Measurements from ENCODE around the gene VPREB3. TPM values are rescaled to one million over a fixed set of nuclear protein-coding genes. Genes with fewer than 3 reads are reported as not detected.

VPREB3 gene
- total RNA-seq, 1 donor from 2014 or later: not detected

GRCh38 chr22:23756891-23757290 is 2.7 kb upstream of the VPREB3 start:
- H3K9me3 ChIP-seq (ENCODE audit: low read depth): no peaks in the 10 kb centered on the region
- H3K9ac ChIP-seq: no peak overlapping the region
- no peak overlapping the region for H3K27ac ChIP-seq
- no peak for DNase-seq (ENCODE audit: low spot score)
- no peak overlapping the region for H3K4me3 ChIP-seq
- no peak overlapping the region for H3K4me2 ChIP-seq
- no peaks in the 10 kb centered on the region for H3K27me3 ChIP-seq
- no peaks in the 10 kb centered on the region for H3K79me2 ChIP-seq (ENCODE audit: low read depth)
- no peaks in the 10 kb centered on the region for H3K9me3 Mint-ChIP-seq
- TF ChIP-seq EZH2phosphoT487 (IDR thresholded peaks at IDR 0.05): no peak
- TF ChIP-seq EZH2 (IDR thresholded peaks at IDR 0.05): no peak
- no peak for TF ChIP-seq CTCF (IDR thresholded peaks at IDR 0.05)
- H3F3A ChIP-seq (ENCODE audit: low read depth): peaks cover 9% of the 10 kb centered on the region
- H2AFZ ChIP-seq (replicated peaks): no peak overlapping the region
- no peaks in the 10 kb centered on the region for H3K4me1 ChIP-seq
- no peaks in the 10 kb centered on the region for H3K36me3 Mint-ChIP-seq
- H3K27ac Mint-ChIP-seq: no peak overlapping the region
- peak overlapping the region; percentile 39 for H3K4me3 Mint-ChIP-seq
- H3K36me3 ChIP-seq: no peaks in the 10 kb centered on the region
- peaks cover 6% of the 10 kb centered on the region for H3K27me3 Mint-ChIP-seq (ENCODE audit: insufficient read depth, low read depth)
- H3K4me1 Mint-ChIP-seq: peaks cover 18% of the 10 kb centered on the region
- no peaks in the 10 kb centered on the region for H4K20me1 ChIP-seq (ENCODE audit: low read depth)

- no peak for DNase-seq (ENCODE audit: low spot score)
- no peaks in the 10 kb centered on the region for H3K4me1 ChIP-seq
- no peaks in the 10 kb centered on the region for H3K79me2 ChIP-seq (ENCODE audit: low read depth)
- no peaks in the 10 kb centered on the region for H3K9me3 ChIP-seq (ENCODE audit: low read depth)
- no peaks in the 10 kb centered on the region for H3K27me3 ChIP-seq
- no peak overlapping the region for H3K4me3 ChIP-seq
- H3K36me3 ChIP-seq: no peaks in the 10 kb centered on the region
- H3F3A ChIP-seq (ENCODE audit: low read depth): peaks cover 18% of the 10 kb centered on the region
- H3K27me3 Mint-ChIP-seq (ENCODE audit: insufficient read depth, low read depth): peaks cover 6% of the 10 kb centered on the region
- H3K36me3 Mint-ChIP-seq: no peaks in the 10 kb centered on the region
- H3K27ac Mint-ChIP-seq: no peak overlapping the region
- no peak overlapping the region for H3K4me2 ChIP-seq
- peaks cover 22% of the 10 kb centered on the region for H3K4me1 Mint-ChIP-seq
- H3K9ac ChIP-seq: no peak overlapping the region
- H2AFZ ChIP-seq (replicated peaks): no peak overlapping the region
- H3K9me3 Mint-ChIP-seq: no peaks in the 10 kb centered on the region
- no peak overlapping the region for H3K27ac ChIP-seq
- TF ChIP-seq EZH2 (IDR thresholded peaks at IDR 0.05) (no peak), CTCF (IDR thresholded peaks at IDR 0.05) (no peak), EZH2phosphoT487 (IDR thresholded peaks at IDR 0.05) (no peak)
- H3K4me3 Mint-ChIP-seq: no peak overlapping the region
- H4K20me1 ChIP-seq (ENCODE audit: low read depth): no peaks in the 10 kb centered on the region
Measured at GRCh38 chr22:23755711-23756110, 1.5 kb upstream of the VPREB3 start.

GRCh38 chr22:23754980-23755636 is 883 bp upstream of the VPREB3 start:
- TF ChIP-seq CTCF (IDR thresholded peaks at IDR 0.05): no peak
- no peak for TF ChIP-seq EZH2phosphoT487 (IDR thresholded peaks at IDR 0.05)
- no peak for TF ChIP-seq EZH2 (IDR thresholded peaks at IDR 0.05)
- peaks cover 26% of the 10 kb centered on the region for H3K4me1 Mint-ChIP-seq
- no peak overlapping the region for H3K27ac Mint-ChIP-seq
- no peaks in the 10 kb centered on the region for H3K9me3 Mint-ChIP-seq
- no peak overlapping the region for H3K9ac ChIP-seq
- H3K36me3 ChIP-seq: no peaks in the 10 kb centered on the region
- no peaks in the 10 kb centered on the region for H3K27me3 ChIP-seq
- H3K79me2 ChIP-seq (ENCODE audit: low read depth): no peaks in the 10 kb centered on the region
- H3K4me2 ChIP-seq: no peak overlapping the region
- H3K27ac ChIP-seq: no peak overlapping the region
- no peaks in the 10 kb centered on the region for H4K20me1 ChIP-seq (ENCODE audit: low read depth)
- peaks cover 4% of the 10 kb centered on the region for H3K4me1 ChIP-seq
- no peak for DNase-seq (ENCODE audit: low spot score)
- peaks cover 18% of the 10 kb centered on the region for H3F3A ChIP-seq (ENCODE audit: low read depth)
- no peaks in the 10 kb centered on the region for H3K9me3 ChIP-seq (ENCODE audit: low read depth)
- no peaks in the 10 kb centered on the region for H3K36me3 Mint-ChIP-seq
- peaks cover 5% of the 10 kb centered on the region for H3K27me3 Mint-ChIP-seq (ENCODE audit: insufficient read depth, low read depth)
- H3K4me3 ChIP-seq: no peak overlapping the region
- no peak overlapping the region for H3K4me3 Mint-ChIP-seq
- no peak overlapping the region for H2AFZ ChIP-seq (replicated peaks)
